GM19238 (cell line): ENCODE results near the gene SLC29A3.

Experiments
- DNase-seq: peaks from one replicate; pipeline ENCODE4 v3.0.0; 2011; ENCODE audit warnings: low spot score; ENCODE audit not compliant: insufficient read length

SLC29A3 gene

GRCh38 chr10:71300555-71301370 lies 18.3 kb upstream of the SLC29A3 start:
- no peak for DNase-seq

- no peak for DNase-seq
These were observed 17.6 kb upstream of the SLC29A3 start for GRCh38 chr10:71301371-71301916.

- no peak for DNase-seq
These were observed 16.6 kb upstream of the SLC29A3 start for GRCh38 chr10:71302451-71302850.

- DNase-seq: peak; percentile 39
These were observed 16.0 kb upstream of the SLC29A3 start for GRCh38 chr10:71302874-71303568.

GRCh38 chr10:71303569-71303907 lies 15.5 kb upstream of the SLC29A3 start:
- DNase-seq: no peak

GRCh38 chr10:71304914-71305313 lies 14.1 kb upstream of the SLC29A3 start:
- no peak for DNase-seq

GRCh38 chr10:71306979-71307378 lies 12.1 kb upstream of the SLC29A3 start:
- DNase-seq: no peak

GRCh38 chr10:71307469-71308085 lies 11.5 kb upstream of the SLC29A3 start:
- DNase-seq: no peak

GRCh38 chr10:71308244-71308643 lies 10.8 kb upstream of the SLC29A3 start:
- DNase-seq: no peak

- DNase-seq: no peak
These were observed 10.1 kb upstream of the SLC29A3 start for GRCh38 chr10:71308985-71309384.

GRCh38 chr10:71309919-71310318 lies 9.1 kb upstream of the SLC29A3 start:
- DNase-seq: no peak

GRCh38 chr10:71312220-71312619 lies 6.8 kb upstream of the SLC29A3 start:
- no peak for DNase-seq

- DNase-seq: no peak
These were observed 6.0 kb upstream of the SLC29A3 start for GRCh38 chr10:71312811-71313789.

- peak; percentile 51 for DNase-seq
These were observed 4.9 kb upstream of the SLC29A3 start for GRCh38 chr10:71314028-71314693.

GRCh38 chr10:71314694-71315225 lies 4.3 kb upstream of the SLC29A3 start:
- no peak for DNase-seq

GRCh38 chr10:71316056-71316785 lies 2.8 kb upstream of the SLC29A3 start:
- DNase-seq: no peak

- DNase-seq: no peak
These were observed 2.3 kb upstream of the SLC29A3 start for GRCh38 chr10:71316786-71317160.

- DNase-seq: no peak
These were observed 1.3 kb upstream of the SLC29A3 start for GRCh38 chr10:71317739-71318138.

GRCh38 chr10:71319800-71320392 lies 837 bp downstream of the SLC29A3 start:
- DNase-seq: no peak
